GM23338 (cell line): ENCODE data around the gene ERAP2. TPM values are rescaled to one million over a fixed set of nuclear protein-coding genes. Genes with fewer than 3 reads are reported as not detected.

Experiments
- ATAC-seq: fragments of 200-7000 bp; cut with Tn5 transposase; 3 replicates; pipeline ENCODE4 v1.9.1; 2020
- DNase-seq: peaks from one replicate; pipeline ENCODE4 v3.0.0-alpha.2; 2015; ENCODE audit warnings: low spot score
- H2AFZ ChIP-seq: fragments of 200-600 bp; sonication (generic); 2 replicates; pipeline ENCODE4 v1.8.0; 2016; ENCODE audit warnings: antibody characterized with exemption, mild to moderate bottlenecking, moderate library complexity
- H3F3A ChIP-seq: fragments of 200-600 bp; sonication (generic); replicated peaks from 2 replicates; pipeline ENCODE4 v1.8.0; 2017; ENCODE audit warnings: antibody characterized with exemption, mixed run types, low read depth
- H3K27ac ChIP-seq: fragments of 200-600 bp; sonication (generic); 2 replicates; pipeline ENCODE4 v1.6.1; 2016; ENCODE audit warnings: low read depth
- H3K27me3 ChIP-seq: fragments of 200-600 bp; sonication (generic); 2 replicates; pipeline ENCODE4 v1.8.0; 2016; ENCODE audit warnings: mild to moderate bottlenecking, mixed run types, moderate library complexity; ENCODE audit not compliant: insufficient read depth
- H3K36me3 ChIP-seq: fragments of 200-600 bp; sonication (generic); 2 replicates; pipeline ENCODE4 v1.8.0; 2016; ENCODE audit warnings: mild to moderate bottlenecking; ENCODE audit not compliant: insufficient read depth
- H3K4me1 ChIP-seq: fragments of 200-600 bp; sonication (generic); 2 replicates; pipeline ENCODE4 v1.8.0; 2016; ENCODE audit warnings: mild to moderate bottlenecking, moderate library complexity; ENCODE audit not compliant: insufficient read depth
- H3K4me2 ChIP-seq: fragments of 200-600 bp; sonication (generic); 2 replicates; pipeline ENCODE4 v1.7.1; 2017; ENCODE audit warnings: mixed run types
- H3K4me3 ChIP-seq: fragments of 200-600 bp; sonication (generic); 2 replicates; pipeline ENCODE4 v1.6.1; 2016; ENCODE audit warnings: mixed run types
- H3K79me2 ChIP-seq: fragments of 200-600 bp; sonication (generic); replicated peaks from 2 replicates; pipeline ENCODE4 v1.8.0; 2017; ENCODE audit warnings: mild to moderate bottlenecking; ENCODE audit not compliant: insufficient read depth
- H3K9me2 ChIP-seq: fragments of 200-600 bp; sonication (generic); 2 replicates; pipeline ENCODE4 v1.8.0; 2017; ENCODE audit not compliant: insufficient read depth
- H4K20me1 ChIP-seq: fragments of 200-600 bp; sonication (generic); replicated peaks from 2 replicates; pipeline ENCODE4 v1.8.0; 2017; ENCODE audit warnings: mild to moderate bottlenecking; ENCODE audit not compliant: insufficient read depth
- H3K27ac Mint-ChIP-seq: 2 replicates; pipeline ENCODE4 v1.8.0; 2020; ENCODE audit warnings: inconsistent platforms, mild to moderate bottlenecking, moderate library complexity, mixed read lengths
- H3K27me3 Mint-ChIP-seq: 3 replicates; pipeline ENCODE4 v1.8.0; 2022; ENCODE audit warnings: low read depth, mild to moderate bottlenecking, moderate library complexity, mixed read lengths, inconsistent platforms; ENCODE audit not compliant: insufficient read depth, poor library complexity
- H3K36me3 Mint-ChIP-seq: 3 replicates; pipeline ENCODE4 v1.8.0; 2021; ENCODE audit warnings: low read depth, mild to moderate bottlenecking, inconsistent platforms, moderate library complexity, mixed read lengths
- H3K4me1 Mint-ChIP-seq: 3 replicates; pipeline ENCODE4 v1.8.0; 2020; ENCODE audit warnings: mild to moderate bottlenecking, inconsistent platforms, mixed read lengths
- H3K4me3 Mint-ChIP-seq: 3 replicates; pipeline ENCODE4 v1.8.0; 2021; ENCODE audit warnings: moderate library complexity, mild to moderate bottlenecking, inconsistent platforms, mixed read lengths
- H3K9me3 Mint-ChIP-seq: 3 replicates; pipeline ENCODE4 v1.8.0; 2020; ENCODE audit warnings: moderate library complexity, mild to moderate bottlenecking, inconsistent platforms, mixed read lengths
- CREB1 ChIP-seq: fragments of 250-450 bp; sonication (Bioruptor Pico); IDR thresholded peaks from 2 replicates; pipeline ENCODE4 v1.5.0; 2020; ENCODE audit warnings: low read depth, mild to moderate bottlenecking, moderate library complexity
- CTCF ChIP-seq, 2 experiments: fragments of 200-600 bp in 1 of 2; sonication (generic) in 1 of 2; conservative IDR thresholded peaks; 2 replicates each; pipeline versions ENCODE4 v1.5.1 to v1.6.1; 2016 to 2017; ENCODE audit warnings: antibody characterized with exemption in 2 of 2, low read depth in 2 of 2, mild to moderate bottlenecking in 2 of 2, moderate library complexity in 1 of 2
- EZH2 ChIP-seq: fragments of 200-600 bp; sonication (generic); IDR thresholded peaks from one replicate; pipeline ENCODE4 v1.8.0; 2017; ENCODE audit warnings: antibody characterized with exemption, mild to moderate bottlenecking, low read depth; ENCODE audit not compliant: unreplicated experiment
- EZH2phosphoT487 ChIP-seq: fragments of 200-600 bp; sonication (generic); IDR thresholded peaks from one replicate; pipeline ENCODE4 v1.8.1; 2018; ENCODE audit warnings: antibody characterized with exemption; ENCODE audit not compliant: unreplicated experiment
- JUNB ChIP-seq: IDR thresholded peaks from one replicate; pipeline ENCODE4 v1.6.1; 2016; ENCODE audit warnings: antibody characterized with exemption; ENCODE audit not compliant: unreplicated experiment
- NANOG ChIP-seq: IDR thresholded peaks from 2 replicates; pipeline ENCODE4 v1.6.1; 2016; ENCODE audit warnings: antibody characterized with exemption, borderline replicate concordance
- POLR2AphosphoS5 ChIP-seq: IDR thresholded peaks from 2 replicates; pipeline ENCODE4 v1.6.1; 2016; ENCODE audit warnings: antibody characterized with exemption, low read depth
- REST ChIP-seq: IDR thresholded peaks from one replicate; pipeline ENCODE4 v1.6.1; 2018; ENCODE audit warnings: antibody characterized with exemption; ENCODE audit not compliant: unreplicated experiment
- STAT1 ChIP-seq: IDR thresholded peaks from one replicate; pipeline ENCODE4 v1.6.1; 2016; ENCODE audit warnings: antibody characterized with exemption; ENCODE audit not compliant: unreplicated experiment
- ZNF114 ChIP-seq: fragments of 250-450 bp; sonication (Bioruptor Pico); IDR thresholded peaks from 2 replicates; pipeline ENCODE4 v1.5.0; 2020; ENCODE audit warnings: mild to moderate bottlenecking, moderate library complexity
- ZNF331 ChIP-seq: fragments of 250-450 bp; sonication (Bioruptor Pico); IDR thresholded peaks from 2 replicates; pipeline ENCODE4 v1.5.0; 2020; ENCODE audit warnings: low read depth, mild to moderate bottlenecking, moderate library complexity
- ZNF462 ChIP-seq: fragments of 250-450 bp; sonication (Bioruptor Pico); IDR thresholded peaks from 2 replicates; pipeline ENCODE4 v1.5.0; 2020; ENCODE audit warnings: mild to moderate bottlenecking, moderate library complexity
- polyA plus RNA-seq: library from polyadenylated mRNA; unstranded; fragments of >200 nt; fragmentation: Nextera tagmentation; extraction: Ambion mirVana; gene quantifications from 2 replicates; pipeline ENCODE4 v1.2.1, GENCODE V29; 2016
- total RNA-seq: library from RNA; depleted of rRNA; stranded (reverse); fragments of >200 nt; shearing (Covaris generic); gene quantifications from 2 replicates; pipeline ENCODE4 v1.2.3, GENCODE V29; 2014
- TF ChIP-seq, protein P1 (sequence below): IDR thresholded peaks from 2 replicates; pipeline ENCODE4 v1.6.1; 2016; ENCODE audit warnings: antibody characterized with exemption

ERAP2 gene
- total and polyA plus RNA-seq, 2 experiments from 2014 or later = 0.73 TPM; not detected in 1

DNA sequence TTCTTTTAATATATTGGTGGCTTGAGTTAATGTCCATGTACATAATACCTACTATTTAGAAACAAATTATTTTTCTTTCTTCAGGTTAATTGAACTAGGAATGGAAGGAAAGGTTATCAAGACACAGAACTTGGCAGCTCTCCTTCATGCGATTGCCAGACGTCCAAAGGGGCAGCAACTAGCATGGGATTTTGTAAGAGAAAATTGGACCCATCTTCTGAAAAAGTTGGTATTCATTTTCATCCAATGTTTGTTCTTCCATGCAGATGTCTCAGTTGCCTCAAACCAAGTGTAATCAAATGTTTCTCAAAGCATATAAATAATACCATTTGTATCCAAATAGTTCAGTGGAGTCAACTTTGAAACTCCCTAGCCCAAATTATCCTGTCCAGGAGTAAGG is 36.9 kb downstream of the ERAP2 start:
- H3K4me1 Mint-ChIP-seq = no peaks in the 10 kb centered on the region
- Histone ChIP-seq H3F3A (no peaks in the 10 kb centered on the region), H3K27me3 (no peaks in the 10 kb centered on the region), H3K36me3 (no peaks in the 10 kb centered on the region), H3K79me2 (no peaks in the 10 kb centered on the region), H3K4me3 (no peak overlapping the region), H2AFZ (no peak overlapping the region), H4K20me1 (no peaks in the 10 kb centered on the region), H3K4me1 (no peaks in the 10 kb centered on the region), H3K4me2 (no peak overlapping the region), H3K9me2 (no peaks in the 10 kb centered on the region), H3K27ac (no peak overlapping the region)
- TF ChIP-seq NANOG (no peak), ZNF331 (CRISPR knock-in tag) (no peak), STAT1 (no peak), ZNF462 (CRISPR knock-in tag) (no peak), REST (no peak), EZH2 (no peak), ZNF114 (CRISPR knock-in tag) (no peak), CTCF (conservative IDR thresholded peaks at IDR 0.05; ENCODE audit: low read depth in 2 of 2) (no peak), JUNB (no peak), CREB1 (CRISPR knock-in tag) (no peak), EZH2phosphoT487 (no peak), POLR2AphosphoS5 (no peak)
- TF ChIP-seq, protein P1, sequence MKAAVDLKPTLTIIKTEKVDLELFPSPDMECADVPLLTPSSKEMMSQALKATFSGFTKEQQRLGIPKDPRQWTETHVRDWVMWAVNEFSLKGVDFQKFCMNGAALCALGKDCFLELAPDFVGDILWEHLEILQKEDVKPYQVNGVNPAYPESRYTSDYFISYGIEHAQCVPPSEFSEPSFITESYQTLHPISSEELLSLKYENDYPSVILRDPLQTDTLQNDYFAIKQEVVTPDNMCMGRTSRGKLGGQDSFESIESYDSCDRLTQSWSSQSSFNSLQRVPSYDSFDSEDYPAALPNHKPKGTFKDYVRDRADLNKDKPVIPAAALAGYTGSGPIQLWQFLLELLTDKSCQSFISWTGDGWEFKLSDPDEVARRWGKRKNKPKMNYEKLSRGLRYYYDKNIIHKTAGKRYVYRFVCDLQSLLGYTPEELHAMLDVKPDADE = no peak
- no peaks in the 10 kb centered on the region; the same call in 2 of the 3 replicates for H3K36me3 Mint-ChIP-seq
- H3K27ac Mint-ChIP-seq = no peak overlapping the region
- ATAC-seq (no peak), DNase-seq (no peak)
- H3K4me3 Mint-ChIP-seq = no peak overlapping the region
- peaks cover 2% of the 10 kb centered on the region for H3K27me3 Mint-ChIP-seq
- H3K9me3 Mint-ChIP-seq = no peaks in the 10 kb centered on the region
